Occipital lobe (tissue), 3 donors: ENCODE data around the gene C3orf52. TPM values are rescaled to one million over a fixed set of nuclear protein-coding genes. Genes with fewer than 3 reads are reported as not detected.

Experiments
- DNase-seq: peaks from one replicate; lab custom pipeline; 2025; lab: John Stamatoyannopoulos, UW
- small RNA-seq: library from RNA; depleted of rRNA; stranded (forward); fragments of <200 nt; gene quantifications from one replicate; pipeline ENCODE3, GENCODE V24; 2014
- total RNA-seq: library from RNA; depleted of rRNA; stranded (reverse); fragments of >200 nt; gene quantifications from one replicate; pipeline ENCODE4 v1.2.3, GENCODE V29; 2014

Gene C3orf52
- total RNA-seq, 1 donor from 2014 or later: 0.31 TPM

- DNase-seq: no peak
These were observed 50.9 kb downstream of the C3orf52 start for GRCh38 chr3:112136959-112137693.

GRCh38 chr3:112137781-112138180 lies 51.6 kb downstream of the C3orf52 start:
- DNase-seq: no peak

GRCh38 chr3:112138219-112138969 lies 52.2 kb downstream of the C3orf52 start:
- no peak for DNase-seq

DNA sequence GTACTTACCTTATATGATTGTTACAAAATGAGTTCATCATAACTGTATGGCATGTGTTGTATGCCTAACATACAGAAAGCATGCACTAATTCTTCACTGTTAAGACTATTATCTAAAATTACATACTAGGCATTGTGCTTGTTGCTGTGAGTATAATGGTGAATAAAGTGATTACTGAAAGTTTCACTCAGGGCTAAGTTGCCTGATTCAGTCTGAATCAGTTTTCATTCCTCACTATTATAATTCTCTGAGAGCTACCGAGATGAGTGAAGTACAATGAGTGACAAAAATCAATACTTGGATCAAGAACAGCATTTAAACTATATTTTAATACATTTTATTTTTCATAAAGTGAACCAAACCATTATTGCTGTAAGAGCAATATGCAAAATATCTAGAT lies 54.4 kb downstream of the C3orf52 start:
- no peak for DNase-seq

DNA sequence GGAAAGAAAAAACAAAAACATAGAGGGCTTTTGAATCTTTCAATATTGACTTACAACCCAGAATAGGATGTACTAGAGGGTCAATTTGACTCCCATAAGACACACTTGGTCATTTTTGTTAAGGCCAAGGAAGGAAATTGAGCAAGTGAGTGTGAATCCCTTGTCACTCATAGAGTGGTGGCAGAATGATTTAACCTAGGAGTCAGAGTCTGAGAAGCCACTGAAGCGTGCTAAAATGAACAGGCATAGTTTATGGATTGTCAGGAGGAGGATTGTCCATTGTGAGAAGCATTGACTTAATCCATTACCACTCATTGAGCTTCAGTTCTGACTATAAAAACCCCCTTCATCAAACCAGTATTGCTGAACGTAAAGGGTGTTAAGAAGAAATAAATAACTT lies 55.1 kb downstream of the C3orf52 start:
- no peak for DNase-seq

DNA sequence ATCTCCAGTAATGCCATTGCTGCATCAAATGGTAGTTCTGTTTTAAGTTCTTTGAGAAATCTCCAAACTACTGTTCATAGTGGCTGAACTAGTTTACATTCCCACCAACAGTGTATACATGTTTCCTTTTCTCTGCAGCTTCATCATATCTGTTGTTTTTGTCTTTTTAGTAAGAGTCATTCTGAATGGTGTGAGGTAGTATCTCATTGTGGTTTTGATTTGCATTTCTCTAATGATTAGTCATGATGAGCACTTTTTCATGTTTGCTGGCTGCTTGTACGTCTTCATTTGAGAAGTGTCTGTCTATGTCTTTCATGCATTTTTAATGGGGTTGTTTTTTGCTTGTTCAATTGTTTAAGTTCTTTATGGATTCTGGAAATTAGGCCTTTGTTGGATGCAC lies 57.1 kb downstream of the C3orf52 start:
- no peak for DNase-seq

DNA sequence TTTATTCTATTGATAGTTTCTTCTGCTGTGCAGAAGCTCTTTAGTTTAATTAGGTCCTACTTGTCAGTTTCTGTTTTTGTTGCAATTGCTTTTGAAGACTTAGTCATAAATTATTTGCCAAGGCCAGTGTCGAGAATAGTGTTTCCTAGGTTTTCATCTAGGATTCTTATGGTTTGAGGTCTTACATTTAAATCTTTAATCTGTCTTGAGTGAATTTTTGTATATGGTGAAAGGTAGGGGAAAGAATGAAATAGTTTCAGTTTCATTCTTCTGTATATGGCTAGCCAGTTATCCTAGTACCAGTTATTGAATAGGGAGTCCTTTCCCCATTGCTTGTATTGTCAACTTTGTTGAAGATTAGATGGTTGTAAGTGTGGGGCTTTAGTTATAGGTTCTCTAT lies 57.5 kb downstream of the C3orf52 start:
- DNase-seq: no peak

DNA sequence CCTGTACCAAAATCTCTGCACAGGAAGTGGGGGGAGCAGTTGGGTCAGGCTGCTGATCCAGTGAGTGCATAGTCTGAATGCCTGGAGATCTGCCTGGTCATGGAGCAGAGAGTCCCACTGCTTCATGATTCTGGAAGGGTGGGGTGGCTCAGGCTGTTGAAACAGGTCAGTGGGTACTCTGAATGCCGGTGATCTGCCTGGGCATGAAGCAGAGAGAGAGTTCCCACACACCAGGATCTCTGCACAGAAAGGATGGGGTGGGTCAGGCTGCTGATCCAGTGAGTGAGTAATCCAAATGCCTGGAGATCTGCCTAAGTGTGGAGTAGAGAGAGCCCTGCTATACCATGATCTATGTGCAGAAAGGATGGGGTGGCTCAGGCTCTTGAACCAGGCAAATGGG lies 62.9 kb downstream of the C3orf52 start:
- no peak for DNase-seq

DNA sequence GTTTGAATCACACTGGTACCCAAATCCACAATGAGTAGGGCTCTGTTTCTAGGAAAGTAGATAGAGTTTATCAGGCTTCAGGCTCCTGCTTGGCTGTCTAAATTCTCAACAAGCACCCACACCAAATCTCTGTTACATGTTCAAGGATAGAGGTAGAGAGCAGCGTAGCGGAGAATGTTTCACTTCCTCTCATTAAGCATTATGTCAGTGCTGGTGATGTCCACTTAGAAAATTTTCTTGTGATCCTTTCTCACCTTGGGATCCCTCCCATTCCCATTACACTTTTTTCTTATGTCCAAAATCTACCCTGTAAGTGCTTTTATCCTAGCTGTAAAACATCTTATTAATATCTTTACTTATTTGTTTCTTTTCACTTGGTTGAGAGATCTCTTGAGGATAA lies 81.6 kb downstream of the C3orf52 start:
- DNase-seq: no peak

Small RNA genes lying within 50 kb of the gene (small RNA-seq; reads per million reads assigned to genes)
- not detected for gene MIR567

Other genes with a start within 250 kb of the C3orf52 start
- 13.6 TPM for gene PHLDB2, start 227.1 kb upstream of the C3orf52 start, total RNA-seq
- 89.5 TPM for gene ABHD10, start 107.4 kb upstream of the C3orf52 start, total RNA-seq
- gene TAGLN3, start 87.5 kb upstream of the C3orf52 start, total RNA-seq: 151 TPM
- gene TMPRSS7, start 51.7 kb upstream of the C3orf52 start, total RNA-seq: 0.47 TPM
- gene GCSAM, start 46.9 kb downstream of the C3orf52 start, total RNA-seq: not detected
- under 0.01 TPM for gene SLC9C1, start 207.8 kb downstream of the C3orf52 start, total RNA-seq
- 41.6 TPM for gene CD200, start 246.8 kb downstream of the C3orf52 start, total RNA-seq